K562 (cell line): ENCODE measurements around the gene GNB5. TPM values are rescaled to one million over a fixed set of nuclear protein-coding genes. Genes with fewer than 3 reads are reported as not detected.

Experiments
- ATAC-seq: fragments of 200-7000 bp; cut with Tn5 transposase; 3 replicates; pipeline ENCODE4 v1.9.1; 2020; ENCODE audit warnings: moderate library complexity
- BruUV-seq: library from RNA; stranded (reverse); fragments of 400-500 nt; replicated peaks from 2 replicates; lab custom pipeline; 2021; lab: Mats Ljungman, UMichigan
- CTCF ChIA-PET: fragments of 300-600 bp; formaldehyde crosslinking; extraction: SDS; loops from one replicate; lab custom pipeline; 2021; ENCODE audit warnings: low intra/inter-chr PET ratio; lab: Yijun Ruan, JAX
- POLR2A ChIA-PET: fragments of 300-600, 350-650 bp; sonication (Branson Sonifier 250); formaldehyde crosslinking; extraction: SDS; loops from one replicate; lab custom pipeline; 2021; ENCODE audit warnings: antibody characterized with exemption, inconsistent platforms; lab: Yijun Ruan, JAX
- DNase-seq, 4 experiments: peaks; one replicate each; pipeline versions ENCODE4 v3.0.0 to v3.0.0-alpha.2; 2011 to 2018; ENCODE audit warnings: low spot score in 3 of 4, mixed read lengths in 3 of 4; ENCODE audit errors: extremely low read depth in 1 of 4
- FAIRE-seq: peaks from 2 replicates; lab custom pipeline; 2011; peaks lifted over from hg19 to GRCh38; lab: Jason Lieb, UNC
- H2AFZ ChIP-seq: 2 replicates; pipeline ENCODE4 v1.6.0; 2011; ENCODE audit warnings: low read depth, low read length, control low read depth, inconsistent platforms
- H3K27ac ChIP-seq: fragments of 200-600 bp; 3 replicates; pipeline ENCODE4 v1.8.0; 2011; ENCODE audit warnings: low read depth, mild to moderate bottlenecking, control low read depth, inconsistent platforms, low read length, moderate library complexity, mixed read lengths; ENCODE audit errors: extremely low read depth
- H3K27me3 ChIP-seq, 2 experiments: fragments of 300-600 bp in 1 of 2; 2 replicates in 1 of 2; 3 replicates in 1 of 2; pipeline versions ENCODE4 v1.6.0 to v1.8.0; 2011; ENCODE audit warnings: inconsistent platforms in 2 of 2, low read length in 2 of 2, mild to moderate bottlenecking in 1 of 2, mixed read lengths in 1 of 2, moderate library complexity in 1 of 2; ENCODE audit not compliant: control insufficient read depth in 2 of 2, insufficient read depth in 2 of 2
- H3K36me3 ChIP-seq: fragments of 300-600 bp; 3 replicates; pipeline ENCODE4 v1.8.0; 2011; ENCODE audit warnings: mild to moderate bottlenecking, low read length, inconsistent platforms; ENCODE audit not compliant: control insufficient read depth, insufficient read depth
- H3K4me1 ChIP-seq, 2 experiments: fragments of 200-600 bp in 1 of 2; replicated peaks in 1 of 2; 2 replicates in 1 of 2; 3 replicates in 1 of 2; pipeline versions ENCODE4 v1.5.1 to v1.8.0; 2011; ENCODE audit warnings: inconsistent platforms in 2 of 2, low read length in 2 of 2, mild to moderate bottlenecking in 1 of 2, mixed read lengths in 1 of 2, moderate library complexity in 1 of 2; ENCODE audit not compliant: control insufficient read depth in 2 of 2, insufficient read depth in 2 of 2
- H3K4me2 ChIP-seq: 2 replicates; pipeline ENCODE4 v1.6.1; 2011; ENCODE audit warnings: low read length, control low read depth, inconsistent platforms, mixed read lengths; ENCODE audit not compliant: insufficient read depth
- H3K4me3 ChIP-seq: fragments of 200-600 bp; sonication (generic), shearing (Covaris generic); 2 replicates; pipeline ENCODE4 v1.5.1; 2016; ENCODE audit warnings: control low read depth, inconsistent platforms
- H3K79me2 ChIP-seq: fragments of 200-600 bp; 3 replicates; pipeline ENCODE4 v1.8.0; 2011; ENCODE audit warnings: low read length, inconsistent platforms; ENCODE audit not compliant: control insufficient read depth, insufficient read depth
- H3K9ac ChIP-seq, 2 experiments: 2 replicates each; pipeline versions ENCODE4 v1.6.0 to v1.6.1; 2011; ENCODE audit warnings: low read depth in 2 of 2, low read length in 2 of 2, control low read depth in 1 of 2, inconsistent platforms in 1 of 2, mild to moderate bottlenecking in 1 of 2, mixed read lengths in 1 of 2; ENCODE audit not compliant: insufficient read depth in 1 of 2
- H3K9me1 ChIP-seq: one replicate; pipeline ENCODE4 v1.6.0; 2011; ENCODE audit warnings: inconsistent platforms, mild to moderate bottlenecking, low read length, moderate library complexity; ENCODE audit not compliant: control insufficient read depth, insufficient read depth
- H3K9me3 ChIP-seq: replicated peaks from 2 replicates; pipeline ENCODE4 v1.5.1; 2011; ENCODE audit warnings: low read depth, low read length, inconsistent platforms; ENCODE audit not compliant: control insufficient read depth, insufficient read depth
- H4K20me1 ChIP-seq: replicated peaks from 2 replicates; pipeline ENCODE4 v1.6.1; 2011; ENCODE audit warnings: low read length, inconsistent platforms, mixed read lengths; ENCODE audit not compliant: control insufficient read depth, insufficient read depth
- E2F6 ChIP-seq, 2 experiments: IDR thresholded peaks; 2 replicates each; pipeline ENCODE4 v1.6.1; 2011; ENCODE audit warnings: borderline replicate concordance in 1 of 2, control low read depth in 1 of 2, low read depth in 1 of 2, low read length in 1 of 2, mild to moderate bottlenecking in 1 of 2, mixed read lengths in 1 of 2, moderate library complexity in 1 of 2; ENCODE audit not compliant: insufficient read depth in 1 of 2, insufficient read length in 1 of 2, poor library complexity in 1 of 2, severe bottlenecking in 1 of 2; ENCODE audit errors: extremely low read depth in 1 of 2
- L3MBTL2 ChIP-seq: fragments of 450-650 bp; IDR thresholded peaks from 2 replicates; pipeline ENCODE4 v1.6.1; 2016; ENCODE audit warnings: mild to moderate bottlenecking, moderate library complexity
- MTA1 ChIP-seq: fragments of 450-650 bp; IDR thresholded peaks from 2 replicates; pipeline ENCODE4 v1.6.1; 2017; ENCODE audit warnings: borderline replicate concordance
- SMAD3 ChIP-seq: fragments of 450-650 bp; formaldehyde crosslinking; conservative IDR thresholded peaks from 2 replicates; pipeline ENCODE4 v1.4.0; 2020; ENCODE audit warnings: mild to moderate bottlenecking
- SPI1 ChIP-seq: IDR thresholded peaks from 2 replicates; pipeline ENCODE4 v1.6.1; 2011; ENCODE audit warnings: low read depth, low read length, control low read depth, borderline replicate concordance
- TEAD1 ChIP-seq, 2 experiments: fragments of 450-650 bp in 1 of 2; sonication (generic) in 1 of 2; formaldehyde crosslinking; IDR thresholded peaks; 2 replicates each; pipeline versions ENCODE4 v1.4.0 to v1.8.0; 2020 to 2022; ENCODE audit warnings: mild to moderate bottlenecking in 2 of 2, missing genetic modification reagents in 1 of 2
- ZNF143 ChIP-seq: sonication (generic); formaldehyde crosslinking; IDR thresholded peaks from 2 replicates; pipeline ENCODE4 v1.9.0; 2022; ENCODE audit warnings: mild to moderate bottlenecking, missing genetic modification reagents
- whole genome bisulfite sequencing: fragments of 100-300 bp; shearing (Covaris generic); methylation state at CpG from one replicate; pipeline ENCODE4 v1.1.6; 2016; ENCODE audit warnings: low coverage, mixed read lengths; ENCODE audit not compliant: insufficient coverage; ENCODE audit errors: missing lambda C conversion rate; 5-methylcytosine and 5-hydroxymethylcytosine counted together
- in situ Hi-C: fragments of 300-500 bp; cut with MboI; formaldehyde crosslinking; loops from 4 replicates; pipeline ENCODE4 v1.15.0; 2018; ENCODE audit warnings: inconsistent platforms, mixed read lengths
- intact Hi-C: fragments of 100-400 bp; cut with micrococcal nuclease; formaldehyde crosslinking; loops from 2 replicates; pipeline ENCODE4 v1.14.2; 2022
- polyA plus RNA-seq, 8 experiments: library from polyadenylated mRNA; depleted of rRNA in 4 of 8; stranded (reverse) in 5 of 8; unstranded in 3 of 8; fragments of >200 nt; fragmentation: Nextera tagmentation in 2 of 8; fragmentation: Illumina TruSeq in 1 of 8; extraction: Ambion mirVana in 2 of 8; extraction: Trizol in 1 of 8; gene quantifications; 2 replicates each; pipeline versions ENCODE4 v1.2.1 to v1.2.3, GENCODE V29; 2011 to 2014; ENCODE audit warnings: inconsistent platforms in 1 of 8, missing spikeins in 1 of 8
- total RNA-seq, 7 experiments: library from RNA; depleted of rRNA in 6 of 7; stranded (reverse); fragments of >200 nt in 6 of 7; fragmentation: Illumina TruSeq in 2 of 7; extraction: Trizol in 2 of 7; gene quantifications; 2 replicates each; pipeline versions ENCODE4 v1.2.1 to v1.2.3, GENCODE V29; 2011 to 2021; ENCODE audit warnings: low replicate concordance in 1 of 7
- TF ChIP-seq, protein P1 (sequence below): fragments of 450-650 bp; IDR thresholded peaks from 2 replicates; pipeline ENCODE4 v1.6.1; 2016
- TF ChIP-seq, protein P2 (sequence below): sonication (generic); formaldehyde crosslinking; IDR thresholded peaks from 2 replicates; pipeline ENCODE4 v1.9.0; 2022; ENCODE audit warnings: mild to moderate bottlenecking, missing genetic modification reagents

The GNB5 gene
- total and polyA plus RNA-seq, 9 of the 15 experiments (the other 6 are each of a cell fraction or from before 2014, with no cell fraction given) = 0.11 to 2.1 (median 0.77) TPM

GRCh38 chr15:52181938-52182780 lies 9.0 kb downstream of the GNB5 start:
- H3K9ac ChIP-seq = no peak overlapping the region; a peak in 1 of 4 replicates
- DNase-seq = no peak
- TF ChIP-seq L3MBTL2 (peak; percentile 49), E2F6 (IDR thresholded peaks at IDR 0.05; ENCODE audit: borderline replicate concordance in 1 of 2, extremely low read depth in 1 of 2, insufficient read depth in 1 of 2, insufficient read length in 1 of 2, low read depth in 1 of 2, low read length in 1 of 2, poor library complexity in 1 of 2, severe bottlenecking in 1 of 2) (peak in 1 of 2 experiments; percentile 16), SPI1 (no peak), SMAD3 (CRISPR knock-in tag) (no peak), MTA1 (no peak), TEAD1 (CRISPR knock-in tag; IDR thresholded peaks at IDR 0.05) (0 out of 4 replicates have a peak, but pooled peaks of 1 of the 2 experiments have one; percentile 25), ZNF143 (CRISPR knock-in tag) (no peak)
- TF ChIP-seq, protein P1, sequence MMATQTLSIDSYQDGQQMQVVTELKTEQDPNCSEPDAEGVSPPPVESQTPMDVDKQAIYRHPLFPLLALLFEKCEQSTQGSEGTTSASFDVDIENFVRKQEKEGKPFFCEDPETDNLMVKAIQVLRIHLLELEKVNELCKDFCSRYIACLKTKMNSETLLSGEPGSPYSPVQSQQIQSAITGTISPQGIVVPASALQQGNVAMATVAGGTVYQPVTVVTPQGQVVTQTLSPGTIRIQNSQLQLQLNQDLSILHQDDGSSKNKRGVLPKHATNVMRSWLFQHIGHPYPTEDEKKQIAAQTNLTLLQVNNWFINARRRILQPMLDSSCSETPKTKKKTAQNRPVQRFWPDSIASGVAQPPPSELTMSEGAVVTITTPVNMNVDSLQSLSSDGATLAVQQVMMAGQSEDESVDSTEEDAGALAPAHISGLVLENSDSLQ = peak; percentile 20; the same call in 1 of the 2 replicates
- TF ChIP-seq, protein P2, sequence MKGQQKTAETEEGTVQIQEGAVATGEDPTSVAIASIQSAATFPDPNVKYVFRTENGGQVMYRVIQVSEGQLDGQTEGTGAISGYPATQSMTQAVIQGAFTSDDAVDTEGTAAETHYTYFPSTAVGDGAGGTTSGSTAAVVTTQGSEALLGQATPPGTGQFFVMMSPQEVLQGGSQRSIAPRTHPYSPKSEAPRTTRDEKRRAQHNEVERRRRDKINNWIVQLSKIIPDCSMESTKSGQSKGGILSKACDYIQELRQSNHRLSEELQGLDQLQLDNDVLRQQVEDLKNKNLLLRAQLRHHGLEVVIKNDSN (CRISPR knock-in tag) = peak; percentile 35; the same call in 1 of the 2 replicates
- H3K4me3 ChIP-seq = no peak overlapping the region
- H3K9me3 ChIP-seq = no peaks in the 10 kb centered on the region
- no peak overlapping the region for H3K27ac ChIP-seq
- peaks cover 29 to 49% of the 10 kb centered on the region in 2 experiments for H3K27me3 ChIP-seq
- 0 out of 2 replicates have a peak, but pooled peaks cover 5% of the 10 kb centered on the region for H4K20me1 ChIP-seq
- ChIA-PET POLR2A (interaction anchor here (0.6 to 3.3 kb wide), 2 partner anchors 11 to 51 kb away, joined by 3 to 10 read pairs; no protein-coding TSS in a partner anchor), CTCF (no interaction called here)
- no peaks in the 10 kb centered on the region for H3K79me2 ChIP-seq
- no peak for ATAC-seq
- H3K4me2 ChIP-seq = no peak overlapping the region
- intact Hi-C loops = no loop called here
- in situ Hi-C loops = no loop called here
- FAIRE-seq = no peak
- WGBS = 3% methylated on average over 6 of the region's 6 CpGs
- no peaks in the 10 kb centered on the region for H3K36me3 ChIP-seq
- H3K4me1 ChIP-seq = peaks cover 2 to 15% of the 10 kb centered on the region in 2 experiments; a peak in 3 of 5 replicates
- no peaks in the 10 kb centered on the region for H3K9me1 ChIP-seq
- no TSS peak for BruUV-seq
- no peak overlapping the region for H2AFZ ChIP-seq
